22Rv1 (cell line): ENCODE measurements around the gene DCLK2.

Experiments
- CTCF ChIP-seq: fragments of 450-650 bp; IDR thresholded peaks from 2 replicates; pipeline ENCODE4 v1.5.1; 2017; ENCODE audit warnings: mild to moderate bottlenecking
- ZFX ChIP-seq: fragments of 450-650 bp; IDR thresholded peaks from 2 replicates; pipeline ENCODE4 v1.6.1; 2017; ENCODE audit warnings: antibody characterized with exemption, borderline replicate concordance

- TF ChIP-seq CTCF (no peak), ZFX (no peak)
Observed at GRCh38 chr4:150150629-150151062, 72.4 kb downstream of the DCLK2 start.
